GM21423 (cell line): Measurements from ENCODE around the gene UBR1.

Experiments
- ATAC-seq: cut with Tn5 transposase; IDR thresholded peaks from one replicate; pipeline ENCODE4 v1.9.1; 2021; ENCODE audit warnings: mild to moderate bottlenecking, moderate library complexity; ENCODE audit not compliant: unreplicated experiment

Gene UBR1

DNA sequence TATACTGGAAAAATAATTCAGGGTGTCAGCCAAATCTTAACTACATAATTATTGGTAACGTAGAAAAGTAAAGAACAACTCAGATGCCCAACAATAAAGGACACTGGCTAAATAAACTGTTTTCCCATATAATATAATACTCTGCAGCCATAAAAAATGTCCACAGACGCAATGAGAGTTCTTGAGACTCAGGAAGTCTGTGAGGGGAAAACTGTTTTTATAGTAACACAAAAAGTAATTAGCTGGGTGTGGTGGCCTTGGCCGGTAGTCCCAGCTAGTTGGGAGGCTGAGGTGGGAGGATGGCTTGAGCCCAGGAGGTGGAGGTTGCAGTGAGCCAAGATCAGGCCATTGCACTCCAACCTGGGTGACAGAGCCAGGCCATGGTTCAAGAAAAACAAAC is 5.5 kb upstream of the UBR1 start:
- ATAC-seq, result no peak

DNA sequence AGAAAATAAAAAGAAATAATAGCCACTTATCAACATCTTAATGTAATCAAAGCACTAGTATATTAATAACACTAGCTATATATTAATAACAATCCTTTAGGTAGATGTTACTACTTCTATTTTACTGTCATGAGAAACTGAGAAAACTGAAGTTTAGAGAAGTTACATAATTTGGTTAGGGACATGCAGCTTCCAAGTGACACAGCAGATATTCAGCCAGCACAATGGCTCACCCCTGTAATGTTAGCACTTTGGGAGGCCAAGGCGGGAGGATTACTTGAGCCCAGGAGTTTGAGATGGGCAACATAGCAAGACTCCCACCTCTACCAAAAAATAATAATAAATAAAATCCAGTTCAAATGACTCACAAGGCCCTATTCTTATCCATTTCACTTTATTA is 1.9 kb upstream of the UBR1 start:
- ATAC-seq, result no peak

DNA sequence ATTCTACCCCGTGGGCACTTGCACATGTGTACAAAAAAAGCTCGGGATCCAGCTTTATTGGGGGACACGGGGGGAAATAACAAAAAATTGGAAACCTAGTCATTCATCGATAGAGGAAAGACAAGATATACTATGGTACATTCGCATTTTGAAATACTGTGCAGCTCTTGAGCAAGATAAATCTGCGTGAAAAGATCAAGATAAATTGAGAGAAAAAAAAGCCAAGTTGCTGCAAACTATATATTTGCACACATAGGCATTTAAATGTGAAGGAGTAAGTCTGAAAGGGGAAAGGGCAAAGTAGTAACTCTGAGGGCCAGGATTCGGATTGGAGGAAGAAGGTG is 620 bp upstream of the UBR1 start:
- no peak for ATAC-seq

DNA sequence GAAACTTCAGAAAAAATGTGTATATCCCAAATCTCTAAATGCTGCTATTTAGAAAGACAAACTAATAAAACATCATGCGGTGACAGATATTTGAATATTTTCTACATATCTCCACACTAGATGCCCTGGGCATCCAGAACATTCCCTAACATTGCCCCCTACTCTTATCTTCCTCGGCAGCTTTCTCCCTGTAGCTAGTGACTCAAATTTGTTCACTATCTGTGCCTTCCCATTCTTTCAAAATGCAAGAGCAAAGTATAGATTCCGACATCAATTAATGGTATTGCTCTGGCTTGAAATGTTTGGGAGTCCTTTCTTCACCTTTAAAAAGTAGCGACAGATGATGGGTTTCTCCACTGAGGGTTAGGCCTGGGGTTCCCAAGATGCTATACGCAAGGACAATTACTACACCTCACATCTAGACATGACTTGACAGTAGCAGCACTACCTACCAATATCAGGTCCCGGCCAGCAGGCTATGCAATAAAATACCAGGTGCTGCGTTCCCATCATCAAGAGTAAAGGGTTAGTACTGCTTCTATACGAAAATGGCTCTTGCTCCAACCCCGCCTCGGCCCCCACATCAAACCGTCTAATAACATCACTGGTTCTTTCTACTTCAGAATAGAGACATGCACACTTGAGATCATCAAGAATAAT is 631 bp downstream of the UBR1 start:
- ATAC-seq, result peak; percentile 28

DNA sequence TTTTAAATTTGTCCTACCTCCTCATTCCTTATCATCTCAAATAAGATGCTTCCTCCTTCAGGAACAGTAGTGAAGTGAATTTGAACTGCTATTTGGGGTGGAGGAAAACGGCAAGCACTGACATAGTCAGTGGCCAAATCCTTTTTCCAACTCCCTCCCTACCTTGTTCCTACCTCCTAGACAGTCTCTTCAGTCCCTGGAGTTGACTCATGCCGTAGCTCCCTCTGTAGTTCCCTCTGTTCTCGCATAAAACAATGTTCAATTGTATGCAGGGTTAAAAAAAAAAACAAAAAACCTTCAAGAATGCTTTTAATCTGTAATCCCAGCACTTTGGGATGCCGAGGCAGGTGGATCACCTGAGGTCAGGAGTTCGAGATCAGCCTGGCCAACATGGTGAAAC is 1.4 kb downstream of the UBR1 start:
- no peak for ATAC-seq

DNA sequence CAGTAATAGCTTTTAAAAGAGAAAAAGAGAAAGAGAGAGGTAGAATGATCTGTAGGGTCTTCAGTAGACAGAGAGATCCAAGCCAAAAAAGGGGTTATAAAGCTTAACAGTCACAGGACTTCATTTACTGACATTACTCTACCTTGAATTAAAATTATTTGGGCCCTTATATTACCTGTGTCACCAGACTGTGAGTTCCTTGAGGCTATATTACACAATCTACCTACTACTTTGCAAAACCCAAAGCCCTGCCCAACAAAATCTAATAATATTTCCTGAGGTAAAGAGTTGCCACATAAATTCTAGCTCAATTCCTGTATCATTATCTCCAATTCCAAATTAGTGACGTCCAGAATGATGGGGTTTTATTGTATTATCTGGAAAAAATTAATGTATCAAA is 1.9 kb downstream of the UBR1 start:
- no peak for ATAC-seq

DNA sequence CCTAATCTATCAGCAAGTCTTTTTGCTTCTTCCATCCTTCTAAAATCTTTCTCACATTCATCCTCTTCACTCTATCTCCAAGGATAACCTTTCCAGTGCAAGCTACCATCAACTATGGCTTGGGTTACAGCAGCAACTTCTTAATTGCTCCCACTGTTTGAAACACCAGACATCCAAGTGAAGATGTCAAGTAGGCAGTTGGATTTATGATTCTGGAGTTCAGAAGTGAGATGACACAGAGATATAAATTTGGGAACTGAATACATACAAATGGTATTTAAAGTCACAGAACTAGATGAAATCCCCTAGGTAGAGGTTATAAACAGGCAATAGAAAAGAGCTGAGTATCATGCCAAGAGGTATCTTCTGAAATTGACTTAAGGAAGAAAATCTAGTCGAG is 3.7 kb downstream of the UBR1 start:
- ATAC-seq, result no peak

DNA sequence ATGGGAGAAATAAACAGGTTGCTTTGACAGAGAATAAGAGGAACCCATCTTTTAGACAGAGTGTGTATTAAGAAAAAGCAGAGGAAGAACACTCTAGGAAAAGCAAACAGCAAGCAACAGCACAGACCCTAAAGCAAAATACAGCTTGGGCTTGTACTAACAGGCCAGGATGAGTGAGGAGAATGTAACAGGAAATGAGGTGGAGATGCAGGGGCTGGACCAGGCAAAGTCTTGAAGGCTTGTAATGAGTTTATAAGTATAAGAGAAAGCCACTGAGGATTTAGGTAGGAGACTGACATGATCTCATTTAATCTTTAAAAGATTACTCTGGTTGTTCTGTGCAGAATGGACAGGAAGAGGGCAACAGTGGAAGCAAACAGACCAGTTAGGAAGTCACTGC is 4.9 kb downstream of the UBR1 start:
- ATAC-seq, result no peak

DNA sequence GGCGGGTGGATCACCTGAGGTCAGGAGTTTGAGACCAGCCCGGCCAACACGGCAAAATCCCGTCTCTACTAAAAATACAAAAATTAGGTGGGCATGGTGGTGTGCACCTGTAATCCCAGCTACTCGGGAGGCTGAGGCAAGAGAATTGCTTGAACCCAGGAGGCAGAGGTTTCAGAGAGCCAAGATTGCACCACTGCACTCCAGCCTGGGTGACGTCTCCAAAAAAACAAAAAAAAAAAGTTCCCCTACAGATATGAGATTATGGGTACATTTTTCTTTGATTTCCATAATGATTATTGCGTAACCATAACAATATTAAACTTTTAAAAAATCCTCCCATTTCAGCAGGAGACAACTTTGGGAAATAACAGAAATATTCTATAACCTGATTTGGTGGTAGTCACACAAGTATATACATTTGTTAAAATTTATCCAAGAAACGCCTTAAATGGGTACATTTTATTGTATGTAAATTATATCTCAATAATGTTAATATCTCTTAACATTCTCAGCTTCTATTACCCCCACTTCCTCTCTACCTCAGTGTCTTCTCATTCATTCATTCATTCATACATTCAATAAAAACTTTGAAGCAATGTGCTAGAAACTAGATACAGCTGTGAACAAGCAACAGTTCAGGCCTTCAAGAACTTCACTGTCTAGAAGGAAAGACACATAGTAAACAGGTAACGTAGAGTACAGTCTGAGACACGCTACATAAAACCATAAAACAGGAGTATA is 6.6 kb downstream of the UBR1 start:
- ATAC-seq, result no peak

DNA sequence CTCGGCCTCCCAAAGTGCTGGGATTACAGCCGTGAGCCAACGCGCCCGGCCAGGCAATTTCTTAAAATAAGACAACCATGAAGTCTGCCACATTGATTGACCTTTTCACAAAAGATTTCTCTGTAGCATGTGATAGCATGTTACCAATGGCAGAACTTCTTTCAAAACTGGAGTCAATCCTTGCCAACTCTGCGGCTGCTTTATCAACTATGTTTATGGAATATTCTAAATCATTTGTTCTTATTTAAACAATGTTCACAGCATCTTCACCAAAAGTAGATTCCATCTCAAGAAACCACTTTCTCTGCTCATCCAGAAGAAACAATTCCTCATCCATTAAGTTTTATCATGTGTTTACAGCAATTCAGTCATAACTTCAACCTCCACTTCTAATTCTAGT is 9.4 kb downstream of the UBR1 start:
- no peak for ATAC-seq

DNA sequence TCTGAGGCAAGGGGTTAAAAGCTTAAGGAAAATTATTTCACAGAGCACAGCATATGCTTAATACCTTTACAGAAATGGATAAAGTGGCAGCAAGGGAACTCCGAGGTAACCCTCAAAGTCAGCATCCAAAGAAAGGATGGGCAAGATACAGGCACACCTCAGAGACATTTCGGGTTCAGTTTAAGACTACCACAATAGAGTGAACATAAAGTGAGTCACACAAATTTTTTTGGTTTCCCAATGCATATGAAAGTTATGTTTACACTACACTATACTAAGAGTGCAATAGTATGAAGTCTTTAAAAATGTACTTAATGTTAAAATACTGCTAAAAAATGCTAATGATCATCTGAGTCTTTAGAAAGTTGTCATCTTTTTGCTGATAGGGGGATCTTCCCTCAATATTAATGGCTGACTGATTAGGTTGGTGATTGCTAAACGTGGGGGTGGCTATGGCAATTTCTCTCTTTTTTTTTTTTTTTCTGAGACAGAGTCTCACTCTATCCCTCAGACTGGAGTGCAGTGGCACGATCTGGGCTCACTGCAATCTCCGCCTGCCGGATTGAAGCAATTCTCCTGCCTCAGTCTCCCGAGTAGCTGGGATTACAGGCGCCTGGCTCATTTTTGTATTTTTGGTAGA is 10.0 kb downstream of the UBR1 start:
- ATAC-seq, result no peak

DNA sequence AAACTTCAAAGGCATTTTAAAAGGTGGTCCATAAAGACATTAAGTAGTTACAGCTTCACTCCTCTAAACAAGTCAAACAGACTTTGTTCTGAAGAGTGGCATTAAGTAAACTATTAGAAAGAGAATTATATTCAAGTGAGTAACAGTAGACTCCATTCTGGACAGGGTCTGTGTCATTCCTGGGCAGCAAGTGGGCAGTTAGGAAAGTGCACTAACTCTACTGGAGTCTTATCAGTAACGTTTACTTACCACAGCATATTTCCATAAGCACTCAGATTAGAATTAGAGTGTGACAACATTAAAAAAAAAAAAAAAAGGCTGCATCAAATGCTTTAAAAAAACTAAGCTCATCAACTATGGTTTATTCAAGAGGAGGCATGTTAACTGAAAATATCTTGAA is 10.6 kb downstream of the UBR1 start:
- no peak for ATAC-seq

DNA sequence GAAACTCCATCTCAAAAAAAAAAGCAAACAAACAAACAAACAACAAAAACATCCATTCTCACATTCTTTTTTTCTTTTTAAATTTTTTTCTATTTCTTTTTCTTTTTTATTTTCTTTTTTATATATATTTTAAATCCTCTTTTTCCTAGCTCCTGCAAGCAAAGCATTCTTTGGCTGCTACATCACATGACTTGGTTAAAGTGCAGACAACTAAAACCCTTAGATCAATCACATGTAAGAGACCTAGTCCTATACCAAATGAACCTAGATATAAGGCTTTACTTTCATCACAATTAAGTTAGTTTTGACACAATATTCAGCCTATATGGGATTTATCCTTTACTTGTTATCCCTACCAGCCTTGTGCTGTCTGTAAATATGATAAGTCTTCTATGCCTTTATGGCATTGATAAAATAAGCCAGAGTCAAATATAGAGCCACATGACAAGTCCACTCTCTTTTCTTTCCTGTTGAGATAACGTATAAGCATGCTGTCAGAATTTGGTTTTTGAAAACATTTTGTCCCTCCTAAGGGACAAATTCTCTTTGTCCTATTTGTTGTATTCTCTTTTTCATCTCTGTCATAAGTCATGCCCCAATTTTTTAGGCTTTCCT is 11.3 kb downstream of the UBR1 start:
- no peak for ATAC-seq

DNA sequence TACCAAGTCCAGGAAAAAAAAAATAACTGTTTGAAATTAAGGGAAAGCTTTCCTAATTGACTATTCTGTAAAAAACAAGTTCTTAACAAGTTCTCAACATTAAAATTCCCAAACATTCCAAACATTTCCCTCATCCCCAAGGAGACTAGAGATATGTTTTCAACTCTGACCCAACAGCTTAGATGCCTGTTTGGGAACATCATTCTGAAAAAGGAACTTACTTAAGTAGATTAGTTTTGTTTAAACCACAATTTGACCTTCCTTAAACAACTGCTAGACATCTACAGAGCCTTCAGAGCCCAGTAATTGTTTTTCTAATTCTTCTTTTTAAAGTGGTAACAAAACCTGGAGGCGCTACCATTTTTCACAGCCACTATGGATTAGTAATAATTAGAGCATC is 12.8 kb downstream of the UBR1 start:
- no peak for ATAC-seq

DNA sequence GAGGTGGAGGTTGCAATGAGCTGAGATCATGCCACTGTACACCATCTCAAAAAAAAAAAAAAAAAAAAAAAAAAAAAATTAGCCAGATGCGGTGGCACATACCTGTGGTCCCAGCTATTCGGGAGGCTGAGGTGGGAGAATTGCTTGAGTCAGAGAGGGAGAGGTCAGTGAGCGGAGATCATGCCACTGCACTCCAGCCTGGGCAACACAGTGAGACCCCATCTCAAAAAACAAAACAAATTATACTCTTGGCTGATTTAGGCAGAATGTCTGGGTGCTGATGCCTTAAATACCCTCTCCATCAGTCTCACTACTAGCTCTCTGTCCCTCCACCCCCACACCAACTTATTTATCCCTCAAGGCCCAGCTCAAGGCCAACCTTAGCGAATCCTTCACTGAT is 14.0 kb downstream of the UBR1 start:
- no peak for ATAC-seq

DNA sequence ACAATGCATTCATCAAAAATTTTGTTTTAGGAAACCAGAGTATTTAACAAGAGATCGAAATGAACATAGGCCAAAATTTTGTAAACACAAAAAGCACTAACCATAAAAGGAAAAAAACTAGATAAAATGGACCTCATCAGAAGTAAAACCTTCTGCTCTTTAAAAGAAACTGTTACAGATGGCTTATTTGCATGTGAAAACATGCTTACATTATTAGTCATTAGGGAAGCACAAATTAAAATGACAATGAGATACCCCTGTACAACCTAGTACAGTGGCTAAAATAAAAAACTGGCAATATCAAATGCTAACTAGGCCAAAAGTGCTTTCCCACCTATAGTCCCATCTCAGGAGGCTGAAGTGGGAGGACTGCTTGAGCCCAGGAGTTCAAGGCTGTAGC is 19.3 kb downstream of the UBR1 start:
- no peak for ATAC-seq

DNA sequence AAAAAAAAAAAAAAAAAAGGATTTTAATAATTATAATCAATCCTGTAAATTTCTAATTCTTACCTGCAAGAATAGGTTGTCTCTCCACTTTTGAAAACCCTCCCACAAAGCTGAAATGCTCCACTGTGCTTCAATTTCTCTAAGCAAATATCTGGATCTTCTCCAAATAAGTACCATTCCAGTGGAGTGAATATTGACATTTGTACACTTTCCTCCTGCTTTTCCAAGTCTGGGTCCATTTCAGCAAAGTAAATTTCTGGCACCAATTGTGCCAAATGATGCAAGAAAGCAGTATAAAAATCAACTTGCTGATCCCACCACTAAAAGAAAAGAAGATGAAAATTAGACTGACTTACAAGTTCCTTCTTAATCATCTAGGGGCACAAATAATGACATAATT is 19.9 kb downstream of the UBR1 start:
- no peak for ATAC-seq

DNA sequence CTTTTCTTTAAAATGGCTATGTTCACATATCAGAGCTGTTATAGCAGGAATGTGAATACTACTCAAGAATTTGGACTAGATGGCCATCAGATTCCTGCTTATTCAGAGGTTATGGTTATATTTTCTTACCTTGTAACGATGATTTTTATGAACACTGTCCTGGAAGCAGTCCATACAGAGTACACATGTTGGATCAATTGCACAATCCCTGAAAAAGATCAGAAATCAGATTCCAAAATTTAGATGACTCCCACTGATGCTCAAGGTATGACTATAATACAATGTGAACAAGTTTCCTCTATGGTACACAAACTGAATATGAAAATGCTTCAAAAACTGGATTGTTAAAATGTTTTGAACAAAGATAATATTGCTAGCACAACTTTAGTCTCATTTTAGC is 23.3 kb downstream of the UBR1 start:
- no peak for ATAC-seq

DNA sequence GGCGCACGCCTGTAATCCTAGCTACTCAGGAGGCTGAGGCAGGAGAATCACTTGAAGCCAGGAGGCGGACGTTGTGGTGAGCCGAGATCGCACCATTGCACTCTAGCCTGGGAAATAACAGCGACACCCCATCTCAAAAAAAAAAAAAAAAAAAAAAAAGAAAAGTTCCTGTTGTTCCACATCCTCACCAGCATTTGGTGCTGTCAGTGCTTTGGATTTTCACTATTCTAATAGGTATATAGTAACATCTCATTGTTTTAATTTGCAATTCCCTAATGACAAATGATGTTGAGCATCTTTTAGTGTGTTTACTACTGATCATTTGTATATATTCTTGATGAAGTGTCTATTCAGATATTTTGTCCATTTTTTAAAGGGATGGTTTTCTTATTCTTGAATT is 24.6 kb downstream of the UBR1 start:
- ATAC-seq, result no peak

DNA sequence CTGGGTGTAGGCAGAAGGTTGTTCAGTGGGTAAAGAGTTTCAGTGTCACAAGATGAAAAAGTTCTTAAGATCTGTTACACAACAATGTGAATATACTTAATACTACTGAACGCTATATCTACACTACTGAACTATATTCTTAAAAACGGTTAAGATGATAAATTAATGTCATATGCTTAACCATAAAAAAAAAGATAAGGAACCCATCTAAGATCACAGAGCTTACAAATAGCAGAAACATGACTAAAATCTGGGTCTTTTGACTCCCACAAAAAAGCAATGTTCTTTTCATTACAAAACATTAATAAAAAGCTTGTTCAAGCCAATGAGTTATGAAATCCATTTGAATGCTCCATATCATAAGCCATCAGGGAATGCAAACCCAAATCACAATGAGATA is 34.4 kb downstream of the UBR1 start:
- ATAC-seq, result no peak

DNA sequence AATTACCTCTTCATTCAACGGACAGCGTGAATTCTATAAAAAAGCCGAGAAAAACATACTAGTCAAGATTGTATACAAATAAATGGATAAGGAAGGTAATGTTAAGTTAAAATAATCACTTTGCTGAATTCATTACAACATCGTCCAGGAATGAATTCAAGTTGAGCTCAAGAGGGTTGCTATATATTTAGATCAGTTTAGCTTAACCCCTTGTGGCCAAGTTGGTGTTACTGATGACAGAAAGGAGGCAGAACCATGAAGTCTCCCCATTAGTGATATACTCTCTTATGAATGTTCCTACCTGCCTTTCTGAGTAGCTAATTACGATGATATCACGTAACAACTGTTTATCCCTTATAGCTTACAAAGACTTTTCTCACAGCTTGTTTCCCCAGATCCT is 34.9 kb downstream of the UBR1 start:
- ATAC-seq, result no peak

DNA sequence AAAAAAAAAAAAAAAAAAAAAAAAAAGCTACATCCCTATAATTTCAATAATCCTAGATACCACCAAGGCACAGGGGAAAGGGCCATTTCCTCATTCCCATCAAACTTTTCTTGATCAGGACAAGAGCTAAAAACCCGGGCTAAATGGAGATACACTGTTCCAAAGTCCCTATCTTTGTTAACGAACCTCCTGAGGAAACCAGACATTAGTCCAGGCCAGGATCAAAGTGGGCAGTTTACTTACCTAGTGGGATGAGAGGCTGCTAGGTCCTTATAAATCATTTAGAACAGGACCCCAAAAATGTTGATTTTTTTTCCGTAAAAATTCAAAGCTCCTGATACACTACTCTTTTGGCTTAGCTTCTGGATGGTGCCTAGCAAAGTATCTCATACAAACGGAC is 35.6 kb downstream of the UBR1 start:
- ATAC-seq, result no peak
